HepG2 (cell line): ENCODE results near the gene FAM53B. TPM values are rescaled to one million over a fixed set of nuclear protein-coding genes. Genes with fewer than 3 reads are reported as not detected.

Source experiments
- ATAC-seq: fragments of 200-7000 bp; cut with Tn5 transposase; 3 replicates; pipeline ENCODE4 v1.9.1; 2020; ENCODE audit warnings: mild to moderate bottlenecking, moderate library complexity
- BruUV-seq: library from RNA; stranded (reverse); fragments of 400-500 nt; replicated peaks from 2 replicates; lab custom pipeline; 2021; lab: Mats Ljungman, UMichigan
- CTCF ChIA-PET: fragments of 300-600 bp; formaldehyde crosslinking; extraction: SDS; loops from one replicate; lab custom pipeline; 2021; ENCODE audit warnings: low total read pairs, inconsistent platforms, low intra/inter-chr PET ratio; lab: Yijun Ruan, JAX
- POLR2A ChIA-PET: fragments of 350-600 bp; sonication (Branson Sonifier 250); formaldehyde crosslinking; loops from one replicate; lab custom pipeline; 2020; ENCODE audit warnings: antibody characterized with exemption, inconsistent platforms; lab: Yijun Ruan, JAX
- DNase-seq: peaks from one replicate; pipeline ENCODE4 v3.0.0-alpha.2; 2015; ENCODE audit warnings: low spot score
- FAIRE-seq: peaks from 3 replicates; lab custom pipeline; 2011; peaks lifted over from hg19 to GRCh38; lab: Jason Lieb, UNC
- H2AFZ ChIP-seq: one replicate; pipeline ENCODE4 v1.6.1; 2011; ENCODE audit warnings: low read length, inconsistent platforms
- H3K27ac ChIP-seq: fragments of 300-600 bp; 3 replicates; pipeline ENCODE4 v1.8.0; 2011; ENCODE audit warnings: mixed run types, mild to moderate bottlenecking, mixed read lengths, low read length, inconsistent platforms; ENCODE audit not compliant: insufficient read depth; ENCODE audit errors: extremely low read length
- H3K27me3 ChIP-seq, 2 experiments: fragments of 200-600 bp in 1 of 2; 2 replicates in 1 of 2; 3 replicates in 1 of 2; pipeline versions ENCODE4 v1.6.0 to v1.8.0; 2011; ENCODE audit warnings: low read length in 2 of 2, mild to moderate bottlenecking in 2 of 2, moderate library complexity in 2 of 2, inconsistent platforms in 1 of 2; ENCODE audit not compliant: insufficient read depth in 2 of 2, control insufficient read depth in 1 of 2
- H3K36me3 ChIP-seq, 2 experiments: fragments of 200-600 bp in 1 of 2; replicated peaks in 1 of 2; 2 replicates in 1 of 2; 3 replicates in 1 of 2; pipeline versions ENCODE4 v1.5.1 to v1.8.0; 2011; ENCODE audit warnings: low read length in 2 of 2, inconsistent platforms in 1 of 2; ENCODE audit not compliant: insufficient read depth in 2 of 2, control insufficient read depth in 1 of 2
- H3K4me1 ChIP-seq: 2 replicates; pipeline ENCODE4 v1.5.1; 2012; ENCODE audit warnings: low read length, inconsistent platforms; ENCODE audit not compliant: insufficient read depth
- H3K4me2 ChIP-seq: 2 replicates; pipeline ENCODE4 v1.6.0; 2011; ENCODE audit warnings: low read depth, low read length, inconsistent platforms
- H3K4me3 ChIP-seq, 3 experiments: fragments of 200-600 bp in 1 of 3; sonication (generic), shearing (Covaris generic) in 1 of 3; replicated peaks in 1 of 3; 2 replicates each; pipeline ENCODE4 v1.5.1; 2011 to 2016; ENCODE audit warnings: low read length in 3 of 3, inconsistent platforms in 2 of 3, low read depth in 2 of 3, mild to moderate bottlenecking in 2 of 3, control low read depth in 1 of 3, mixed read lengths in 1 of 3; ENCODE audit not compliant: insufficient read depth in 1 of 3
- H3K79me2 ChIP-seq: one replicate; pipeline ENCODE4 v1.6.1; 2011; ENCODE audit warnings: low read length, inconsistent platforms; ENCODE audit not compliant: insufficient read depth
- H3K9ac ChIP-seq: 2 replicates; pipeline ENCODE4 v1.6.0; 2011; ENCODE audit warnings: mild to moderate bottlenecking, low read depth, low read length, inconsistent platforms; ENCODE audit not compliant: insufficient read depth
- H3K9me3 ChIP-seq: 2 replicates; pipeline ENCODE4 v1.5.1; 2012; ENCODE audit warnings: mild to moderate bottlenecking, low read length
- H4K20me1 ChIP-seq: 2 replicates; pipeline ENCODE4 v1.6.0; 2011; ENCODE audit warnings: inconsistent platforms, mild to moderate bottlenecking, low read length, moderate library complexity; ENCODE audit not compliant: insufficient read depth
- CBX2 ChIP-seq, 2 experiments: fragments of 200-600 bp in 1 of 2; sonication (generic); formaldehyde crosslinking in 1 of 2; IDR thresholded peaks; 2 replicates each; pipeline versions ENCODE4 v1.7.0 to v1.8.1; 2018 to 2022; ENCODE audit warnings: low read depth in 2 of 2, low read length in 1 of 2, mild to moderate bottlenecking in 1 of 2, missing genetic modification reagents in 1 of 2
- DPF2 ChIP-seq: sonication (generic); formaldehyde crosslinking; IDR thresholded peaks from 2 replicates; pipeline ENCODE4 v1.4.0; 2020; ENCODE audit warnings: mild to moderate bottlenecking, low read depth, missing genetic modification reagents, borderline replicate concordance
- FOXJ3 ChIP-seq: sonication (generic); formaldehyde crosslinking; IDR thresholded peaks from 2 replicates; pipeline ENCODE4 v1.4.0; 2020; ENCODE audit warnings: missing genetic modification reagents, mild to moderate bottlenecking, borderline replicate concordance
- KAT2B ChIP-seq: fragments of 150-350 bp; IDR thresholded peaks from 2 replicates; pipeline ENCODE4 v1.6.1; 2014; ENCODE audit warnings: low read depth, low read length, borderline replicate concordance
- NCOA1 ChIP-seq: sonication (generic); formaldehyde crosslinking; IDR thresholded peaks from 2 replicates; pipeline ENCODE4 v1.9.0; 2021; ENCODE audit warnings: missing genetic modification reagents
- POLR2AphosphoS5 ChIP-seq: IDR thresholded peaks from 2 replicates; pipeline ENCODE4 v1.6.1; 2012; ENCODE audit warnings: low read depth, low read length
- SMARCC2 ChIP-seq: fragments of 450-650 bp; IDR thresholded peaks from 2 replicates; pipeline ENCODE4 v1.6.1; 2017; ENCODE audit warnings: antibody characterized with exemption, mild to moderate bottlenecking
- STAG1 ChIP-seq: sonication (generic); formaldehyde crosslinking; IDR thresholded peaks from 2 replicates; pipeline ENCODE4 v1.4.0; 2020; ENCODE audit warnings: missing genetic modification reagents
- ZNF644 ChIP-seq: IDR thresholded peaks from 2 replicates; pipeline ENCODE4 v1.6.1; 2016; ENCODE audit warnings: low read depth
- ZNF674 ChIP-seq: sonication (generic); formaldehyde crosslinking; IDR thresholded peaks from 2 replicates; pipeline ENCODE4 v1.5.0; 2020; ENCODE audit warnings: low read depth, mild to moderate bottlenecking, missing genetic modification reagents
- ZNF773 ChIP-seq: sonication (generic); formaldehyde crosslinking; IDR thresholded peaks from 2 replicates; pipeline ENCODE4 v1.4.0; 2020; ENCODE audit warnings: missing genetic modification reagents, borderline replicate concordance
- WGBS: methylation state at CpG from one replicate; pipeline ENCODE4 v1.1.6; 2017; ENCODE audit warnings: low lambda C conversion rate; 5-methylcytosine and 5-hydroxymethylcytosine counted together
- in situ Hi-C: cut with HindIII; loops from 2 replicates; pipeline ENCODE4 v1.10.0; 2017; ENCODE audit warnings: low pct_unique_long_range_greater_than_20kb; ENCODE audit not compliant: extremely low pct_ligation_motif_present
- intact Hi-C: fragments of 100-400 bp; cut with micrococcal nuclease; formaldehyde crosslinking; loops from one replicate; pipeline ENCODE4 v1.10.0; 2022; ENCODE audit not compliant: unreplicated experiment
- polyA plus RNA-seq, 8 experiments: library from polyadenylated mRNA; depleted of rRNA in 3 of 8; stranded (reverse) in 7 of 8; unstranded in 1 of 8; fragments of >200 nt; fragmentation: Illumina TruSeq in 4 of 8; extraction: Trizol in 4 of 8; gene quantifications; 2 replicates each; pipeline versions ENCODE4 v1.2.1 to v1.2.3, GENCODE V29; 2011 to 2016; ENCODE audit warnings: low read depth in 4 of 8, missing spikeins in 1 of 8, mixed read lengths in 1 of 8; ENCODE audit not compliant: insufficient read depth in 1 of 8
- total RNA-seq, 5 experiments: library from RNA; depleted of rRNA; stranded (reverse); fragments of >200 nt; fragmentation: Illumina TruSeq; extraction: Trizol; gene quantifications; 2 replicates each; pipeline ENCODE4 v1.2.3, GENCODE V29; 2016; ENCODE audit warnings: low read depth in 1 of 5
- TF ChIP-seq, protein P1 (sequence below): sonication (generic); formaldehyde crosslinking; IDR thresholded peaks from 2 replicates; pipeline ENCODE4 v1.5.1; 2020; ENCODE audit warnings: mild to moderate bottlenecking, missing genetic modification reagents, borderline replicate concordance

The FAM53B gene
- total and polyA plus RNA-seq, 2 of the 13 experiments (the other 11 are each of a cell fraction or from before 2014, with no cell fraction given): 6.4 to 19.3 TPM

DNA sequence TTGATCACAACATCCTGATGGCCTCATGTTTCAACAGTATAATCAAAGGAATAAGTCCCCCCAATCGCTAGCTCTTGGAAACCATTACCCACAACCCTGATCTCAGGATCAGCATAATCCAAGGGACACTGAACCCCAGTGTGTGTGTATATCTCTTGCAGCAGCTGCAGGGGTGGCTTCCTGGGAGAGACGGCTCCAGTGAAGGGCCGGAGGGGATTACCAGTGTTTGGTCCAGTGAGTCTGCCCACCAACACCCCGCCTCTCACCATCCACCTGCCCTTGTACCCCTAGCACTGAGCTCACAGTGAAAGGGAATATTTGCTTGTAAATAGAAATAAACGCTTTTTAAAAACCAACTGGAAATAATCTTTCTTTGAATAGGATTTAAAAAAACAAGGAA lies 63.1 kb downstream of the FAM53B start:
- intact Hi-C loops: no loop called here
- ATAC-seq: no peak
- H3K4me1 ChIP-seq: peaks cover 14% of the 10 kb centered on the region
- peaks cover 5% of the 10 kb centered on the region; the same call in 1 of the 2 replicates for H4K20me1 ChIP-seq
- no TSS peak for BruUV-seq
- no peak for DNase-seq
- no peak overlapping the region for H2AFZ ChIP-seq
- no peak overlapping the region for H3K4me3 ChIP-seq
- CTCF ChIA-PET: no interaction called here
- peaks cover 2% of the 10 kb centered on the region for H3K79me2 ChIP-seq
- H3K36me3 ChIP-seq: peaks cover 20 to 52% of the 10 kb centered on the region in 2 experiments
- TF ChIP-seq, protein P1, sequence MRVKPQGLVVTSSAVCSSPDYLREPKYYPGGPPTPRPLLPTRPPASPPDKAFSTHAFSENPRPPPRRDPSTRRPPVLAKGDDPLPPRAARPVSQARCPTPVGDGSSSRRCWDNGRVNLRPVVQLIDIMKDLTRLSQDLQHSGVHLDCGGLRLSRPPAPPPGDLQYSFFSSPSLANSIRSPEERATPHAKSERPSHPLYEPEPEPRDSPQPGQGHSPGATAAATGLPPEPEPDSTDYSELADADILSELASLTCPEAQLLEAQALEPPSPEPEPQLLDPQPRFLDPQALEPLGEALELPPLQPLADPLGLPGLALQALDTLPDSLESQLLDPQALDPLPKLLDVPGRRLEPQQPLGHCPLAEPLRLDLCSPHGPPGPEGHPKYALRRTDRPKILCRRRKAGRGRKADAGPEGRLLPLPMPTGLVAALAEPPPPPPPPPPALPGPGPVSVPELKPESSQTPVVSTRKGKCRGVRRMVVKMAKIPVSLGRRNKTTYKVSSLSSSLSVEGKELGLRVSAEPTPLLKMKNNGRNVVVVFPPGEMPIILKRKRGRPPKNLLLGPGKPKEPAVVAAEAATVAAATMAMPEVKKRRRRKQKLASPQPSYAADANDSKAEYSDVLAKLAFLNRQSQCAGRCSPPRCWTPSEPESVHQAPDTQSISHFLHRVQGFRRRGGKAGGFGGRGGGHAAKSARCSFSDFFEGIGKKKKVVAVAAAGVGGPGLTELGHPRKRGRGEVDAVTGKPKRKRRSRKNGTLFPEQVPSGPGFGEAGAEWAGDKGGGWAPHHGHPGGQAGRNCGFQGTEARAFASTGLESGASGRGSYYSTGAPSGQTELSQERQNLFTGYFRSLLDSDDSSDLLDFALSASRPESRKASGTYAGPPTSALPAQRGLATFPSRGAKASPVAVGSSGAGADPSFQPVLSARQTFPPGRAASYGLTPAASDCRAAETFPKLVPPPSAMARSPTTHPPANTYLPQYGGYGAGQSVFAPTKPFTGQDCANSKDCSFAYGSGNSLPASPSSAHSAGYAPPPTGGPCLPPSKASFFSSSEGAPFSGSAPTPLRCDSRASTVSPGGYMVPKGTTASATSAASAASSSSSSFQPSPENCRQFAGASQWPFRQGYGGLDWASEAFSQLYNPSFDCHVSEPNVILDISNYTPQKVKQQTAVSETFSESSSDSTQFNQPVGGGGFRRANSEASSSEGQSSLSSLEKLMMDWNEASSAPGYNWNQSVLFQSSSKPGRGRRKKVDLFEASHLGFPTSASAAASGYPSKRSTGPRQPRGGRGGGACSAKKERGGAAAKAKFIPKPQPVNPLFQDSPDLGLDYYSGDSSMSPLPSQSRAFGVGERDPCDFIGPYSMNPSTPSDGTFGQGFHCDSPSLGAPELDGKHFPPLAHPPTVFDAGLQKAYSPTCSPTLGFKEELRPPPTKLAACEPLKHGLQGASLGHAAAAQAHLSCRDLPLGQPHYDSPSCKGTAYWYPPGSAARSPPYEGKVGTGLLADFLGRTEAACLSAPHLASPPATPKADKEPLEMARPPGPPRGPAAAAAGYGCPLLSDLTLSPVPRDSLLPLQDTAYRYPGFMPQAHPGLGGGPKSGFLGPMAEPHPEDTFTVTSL (CRISPR knock-in tag): no peak
- TF ChIP-seq SMARCC2 (no peak), NCOA1 (CRISPR knock-in tag) (no peak), POLR2AphosphoS5 (no peak), KAT2B (no peak), ZNF773 (CRISPR knock-in tag) (no peak), DPF2 (CRISPR knock-in tag) (no peak), STAG1 (no peak), FOXJ3 (CRISPR knock-in tag) (no peak), ZNF674 (CRISPR knock-in tag) (no peak), ZNF644 (CRISPR knock-in tag) (no peak), CBX2 (IDR thresholded peaks at IDR 0.05; ENCODE audit: low read depth, low read length) (no peak), CBX2 (CRISPR knock-in tag; IDR thresholded peaks at IDR 0.05; ENCODE audit: low read depth) (no peak)
- TF ChIP-seq, all 625 proteins: peak for 0
- 100% methylated on average over 5 of the region's 5 CpGs for WGBS
- no peak overlapping the region for H3K4me2 ChIP-seq
- H3K9me3 ChIP-seq: no peaks in the 10 kb centered on the region
- in situ Hi-C loops: no loop called here
- no peak overlapping the region for H3K27ac ChIP-seq
- no peaks in the 10 kb centered on the region for H3K27me3 ChIP-seq
- POLR2A ChIA-PET: no interaction called here
- no peak for FAIRE-seq
- no peak overlapping the region for H3K9ac ChIP-seq
